Astrocyte of the hippocampus (primary cell): ENCODE measurements around the gene UBQLN2.
"Not testable (repeated sequence)": the region's sequence is repeated elsewhere in the genome, so short reads cannot be mapped to it uniquely, and the experiment has no call there.

Source experiments
- DNase-seq: peaks from one replicate; pipeline ENCODE4 v3.0.0; 2011; ENCODE audit warnings: low read depth, low spot score

Gene UBQLN2

DNA sequence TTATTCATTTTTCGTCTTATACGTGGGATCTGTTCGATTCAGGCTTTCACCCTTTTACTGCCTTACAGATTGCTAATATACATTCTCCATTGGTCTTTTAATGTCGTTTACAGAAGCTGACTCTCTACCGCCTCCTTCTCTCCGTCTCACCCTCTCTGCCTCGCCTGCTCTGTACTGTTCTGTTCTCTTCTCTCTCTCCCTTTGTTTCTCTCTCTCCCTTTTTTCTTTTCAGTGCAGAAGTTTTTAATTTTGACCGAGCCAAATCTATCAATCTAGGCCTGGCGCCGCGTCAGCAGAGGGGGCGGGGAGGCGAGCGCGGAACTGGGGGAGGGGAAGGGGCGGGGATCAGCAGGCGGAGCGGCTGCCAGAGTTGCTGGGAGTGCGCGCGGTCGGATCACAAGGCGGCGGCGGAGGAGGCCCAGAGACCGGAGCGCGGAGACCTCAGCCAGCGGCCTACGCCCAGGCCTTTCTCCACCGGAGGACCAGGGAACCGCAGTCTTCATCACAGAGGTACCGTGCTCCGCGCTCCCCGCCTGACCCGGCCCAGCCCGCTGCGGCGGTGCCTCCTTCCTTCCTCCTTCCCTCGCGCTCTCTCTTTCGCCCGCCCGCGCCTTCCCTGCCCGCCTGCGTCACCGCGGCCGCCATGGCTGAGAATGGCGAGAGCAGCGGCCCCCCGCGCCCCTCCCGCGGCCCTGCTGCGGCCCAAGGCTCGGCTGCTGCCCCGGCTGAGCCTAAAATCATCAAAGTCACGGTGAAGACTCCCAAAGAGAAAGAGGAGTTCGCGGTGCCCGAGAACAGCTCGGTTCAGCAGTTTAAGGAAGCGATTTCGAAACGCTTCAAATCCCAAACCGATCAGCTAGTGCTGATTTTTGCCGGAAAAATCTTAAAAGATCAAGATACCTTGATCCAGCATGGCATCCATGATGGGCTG is at the start of gene UBQLN2:
TSS of gene UBQLN2 (plus strand) at position 397 of the 931 bp plus-strand sequence. CDS start at position 644, 247 bp downstream.
- DNase-seq, result peak; percentile 88

DNA sequence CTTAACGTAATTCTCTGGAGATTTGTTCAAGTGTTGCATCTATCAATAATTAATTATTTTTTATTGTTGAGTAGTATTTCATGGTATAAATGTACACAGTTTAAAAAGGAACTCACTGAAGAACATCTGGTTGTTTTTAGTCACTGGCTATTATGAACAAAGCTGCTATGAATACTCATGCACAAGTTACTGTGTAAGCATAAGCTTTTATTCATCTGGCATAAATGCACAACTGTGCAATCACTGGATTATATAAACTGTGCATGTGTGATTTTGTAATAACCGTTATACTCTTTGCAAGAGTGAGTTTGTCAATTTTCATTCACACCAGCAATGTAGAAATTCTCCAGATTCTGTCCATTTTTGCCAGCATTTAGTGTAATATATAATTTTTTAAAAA is 43.8 kb upstream of the UBQLN2 start:
- DNase-seq, result no peak

DNA sequence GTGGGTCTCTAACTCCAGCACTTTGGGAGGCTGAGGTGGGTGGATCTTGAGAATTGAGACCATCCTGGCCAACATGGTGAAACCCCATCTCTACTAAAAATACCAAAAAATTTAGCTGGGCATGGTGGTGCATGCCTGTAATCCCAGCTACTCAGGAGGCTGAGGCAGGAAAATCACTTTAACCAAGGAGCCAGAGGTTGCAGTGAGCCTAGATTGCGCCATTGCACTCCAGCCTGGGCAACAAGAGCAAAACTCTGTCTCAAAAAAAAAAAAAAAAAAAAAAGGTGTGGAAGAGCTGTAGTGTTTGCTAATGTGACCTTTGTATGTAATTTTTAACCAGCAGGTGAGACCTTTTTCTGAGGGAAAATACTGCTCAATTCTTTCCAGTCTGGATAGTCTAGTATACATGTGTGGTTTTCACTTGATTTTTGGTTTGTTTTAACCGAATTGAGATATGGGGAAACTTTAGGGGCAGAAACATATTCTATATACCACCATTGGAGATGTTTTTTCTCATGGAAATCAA is 33.9 kb upstream of the UBQLN2 start:
- DNase-seq, result not testable (repeated sequence)

DNA sequence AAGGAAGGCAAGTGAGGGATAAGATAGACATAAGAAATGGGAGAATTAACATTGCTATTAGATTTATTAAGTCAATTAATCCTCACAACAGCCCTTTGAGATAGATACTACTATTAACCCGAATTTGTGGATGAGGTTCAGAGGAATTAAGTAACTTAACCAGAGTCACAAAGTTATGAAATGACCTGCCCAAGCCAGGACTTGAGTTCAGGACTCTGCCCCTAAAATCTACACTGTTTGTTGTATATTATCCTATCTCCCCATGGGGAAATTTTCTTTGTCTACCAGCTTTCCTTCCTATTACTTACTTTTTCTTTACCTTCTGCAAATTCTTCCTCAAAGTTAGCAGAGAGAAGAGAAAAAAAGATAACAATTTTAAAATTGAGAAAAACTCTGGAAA is 33.4 kb upstream of the UBQLN2 start:
- no peak for DNase-seq

DNA sequence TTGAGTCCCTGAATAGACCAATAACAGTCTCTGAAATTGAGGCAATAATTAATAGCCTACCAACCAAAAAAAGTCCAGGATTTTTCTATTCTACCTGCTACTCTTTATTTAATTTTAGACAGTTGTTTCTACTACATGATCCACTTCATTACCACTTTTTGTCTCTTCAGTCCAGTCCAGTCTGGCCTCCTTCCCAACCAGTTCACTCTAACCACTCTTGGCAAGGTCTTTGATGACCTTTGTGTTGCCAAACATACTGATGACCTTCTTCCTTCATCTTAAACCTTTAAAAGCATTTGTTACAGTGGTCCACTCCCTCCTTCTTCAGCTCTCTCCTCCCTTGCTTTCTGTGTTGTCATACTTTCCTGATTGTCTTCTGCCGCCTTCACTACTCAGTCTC is 12.8 kb upstream of the UBQLN2 start:
- DNase-seq, result no peak

DNA sequence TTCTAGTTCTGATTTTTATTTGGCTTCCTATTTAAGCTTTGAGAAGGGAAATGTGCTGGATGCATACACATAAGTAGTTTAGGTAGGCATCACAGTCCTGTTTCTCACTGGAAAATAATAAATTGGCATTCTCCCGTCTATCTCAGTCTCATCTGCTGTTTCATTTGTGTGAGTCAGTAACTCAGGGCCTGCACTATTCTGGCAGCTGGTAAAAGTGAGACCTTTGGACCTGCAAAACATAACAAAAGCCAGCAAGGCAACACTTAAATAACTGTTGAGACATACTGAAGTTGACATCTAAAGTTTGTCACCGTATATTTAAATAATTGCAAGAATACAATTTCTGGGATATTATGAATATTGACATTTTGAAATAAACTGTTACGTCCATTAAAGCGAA is 8.6 kb upstream of the UBQLN2 start:
- DNase-seq, result no peak

DNA sequence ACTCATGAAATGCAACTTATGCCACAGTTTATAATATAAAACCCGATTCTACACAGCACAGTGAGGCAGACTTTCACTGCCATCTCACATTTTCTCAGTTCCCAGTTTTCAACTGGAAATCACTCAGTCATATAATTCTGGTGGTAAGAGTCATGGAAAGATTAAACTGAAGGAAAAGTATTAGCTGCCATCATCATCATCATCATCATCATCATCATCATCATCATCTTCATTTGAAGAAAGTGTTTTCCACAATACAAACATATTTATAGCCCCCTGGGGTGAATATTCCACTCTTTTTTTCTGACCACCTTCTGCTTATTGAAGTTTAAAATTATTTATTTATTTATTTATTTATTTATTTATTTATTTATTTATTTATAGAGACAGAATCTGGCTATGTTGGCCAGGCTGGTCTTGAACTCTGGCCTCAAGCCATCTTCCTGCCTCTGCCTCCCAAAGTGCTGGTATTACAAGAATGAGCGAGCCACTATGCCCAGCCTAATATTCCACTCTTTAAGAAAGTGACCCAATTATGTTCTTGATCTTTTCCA is 6.0 kb upstream of the UBQLN2 start:
- DNase-seq, result no peak

DNA sequence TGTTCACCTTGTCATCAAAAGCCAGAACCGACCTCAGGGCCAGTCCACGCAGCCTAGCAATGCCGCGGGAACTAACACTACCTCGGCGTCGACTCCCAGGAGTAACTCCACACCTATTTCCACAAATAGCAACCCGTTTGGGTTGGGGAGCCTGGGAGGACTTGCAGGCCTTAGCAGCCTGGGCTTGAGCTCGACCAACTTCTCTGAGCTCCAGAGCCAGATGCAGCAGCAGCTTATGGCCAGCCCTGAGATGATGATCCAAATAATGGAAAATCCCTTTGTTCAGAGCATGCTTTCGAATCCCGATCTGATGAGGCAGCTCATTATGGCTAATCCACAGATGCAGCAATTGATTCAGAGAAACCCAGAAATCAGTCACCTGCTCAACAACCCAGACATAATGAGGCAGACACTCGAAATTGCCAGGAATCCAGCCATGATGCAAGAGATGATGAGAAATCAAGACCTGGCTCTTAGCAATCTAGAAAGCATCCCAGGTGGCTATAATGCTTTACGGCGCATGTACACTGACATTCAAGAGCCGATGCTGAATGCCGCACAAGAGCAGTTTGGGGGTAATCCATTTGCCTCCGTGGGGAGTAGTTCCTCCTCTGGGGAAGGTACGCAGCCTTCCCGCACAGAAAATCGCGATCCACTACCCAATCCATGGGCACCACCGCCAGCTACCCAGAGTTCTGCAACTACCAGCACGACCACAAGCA is 898 bp downstream of the UBQLN2 start:
- DNase-seq, result peak; percentile 65

DNA sequence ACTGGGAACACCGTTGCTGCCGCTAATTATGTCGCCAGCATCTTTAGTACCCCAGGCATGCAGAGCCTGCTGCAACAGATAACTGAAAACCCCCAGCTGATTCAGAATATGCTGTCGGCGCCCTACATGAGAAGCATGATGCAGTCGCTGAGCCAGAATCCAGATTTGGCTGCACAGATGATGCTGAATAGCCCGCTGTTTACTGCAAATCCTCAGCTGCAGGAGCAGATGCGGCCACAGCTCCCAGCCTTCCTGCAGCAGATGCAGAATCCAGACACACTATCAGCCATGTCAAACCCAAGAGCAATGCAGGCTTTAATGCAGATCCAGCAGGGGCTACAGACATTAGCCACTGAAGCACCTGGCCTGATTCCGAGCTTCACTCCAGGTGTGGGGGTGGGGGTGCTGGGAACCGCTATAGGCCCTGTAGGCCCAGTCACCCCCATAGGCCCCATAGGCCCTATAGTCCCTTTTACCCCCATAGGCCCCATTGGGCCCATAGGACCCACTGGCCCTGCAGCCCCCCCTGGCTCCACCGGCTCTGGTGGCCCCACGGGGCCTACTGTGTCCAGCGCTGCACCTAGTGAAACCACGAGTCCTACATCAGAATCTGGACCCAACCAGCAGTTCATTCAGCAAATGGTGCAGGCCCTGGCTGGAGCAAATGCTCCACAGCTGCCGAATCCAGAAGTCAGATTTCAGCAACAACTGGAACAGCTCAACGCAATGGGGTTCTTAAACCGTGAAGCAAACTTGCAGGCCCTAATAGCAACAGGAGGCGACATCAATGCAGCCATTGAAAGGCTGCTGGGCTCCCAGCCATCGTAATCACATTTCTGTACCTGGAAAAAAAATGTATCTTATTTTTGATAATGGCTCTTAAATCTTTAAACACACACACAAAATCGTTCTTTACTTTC is 1.8 kb downstream of the UBQLN2 start:
- DNase-seq, result peak; percentile 1

DNA sequence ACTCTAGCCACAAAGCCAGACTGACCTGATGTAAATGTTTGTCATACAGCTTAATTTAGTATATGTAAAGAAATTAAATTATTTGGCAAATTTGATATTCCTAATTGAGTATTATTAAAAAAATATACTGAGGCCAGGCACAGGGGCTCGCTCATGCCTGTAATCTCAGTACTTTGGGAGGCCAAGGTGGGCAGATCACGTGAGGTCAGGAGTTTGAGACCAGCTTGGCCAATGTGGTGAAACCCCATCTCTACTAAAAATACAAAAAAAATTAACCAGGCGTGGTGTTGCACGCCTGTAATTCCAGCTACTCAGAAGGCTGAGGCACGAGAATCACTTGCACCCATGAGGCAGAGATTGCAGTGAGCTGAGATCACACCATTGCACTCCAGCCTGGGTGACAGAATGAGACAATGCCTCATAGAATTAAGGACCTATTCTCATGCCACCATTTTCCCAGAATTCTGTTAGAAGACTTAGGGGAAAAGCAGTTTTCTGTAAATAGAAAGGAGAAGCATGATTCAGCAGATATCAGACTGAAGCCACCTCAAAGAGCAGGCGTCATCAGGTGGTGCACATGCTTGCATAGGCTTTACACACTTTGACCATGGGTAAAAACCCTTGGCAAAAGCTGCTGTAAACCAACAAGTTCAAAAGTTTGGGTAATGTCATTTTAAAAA is 6.1 kb downstream of the UBQLN2 start:
- DNase-seq, result no peak

DNA sequence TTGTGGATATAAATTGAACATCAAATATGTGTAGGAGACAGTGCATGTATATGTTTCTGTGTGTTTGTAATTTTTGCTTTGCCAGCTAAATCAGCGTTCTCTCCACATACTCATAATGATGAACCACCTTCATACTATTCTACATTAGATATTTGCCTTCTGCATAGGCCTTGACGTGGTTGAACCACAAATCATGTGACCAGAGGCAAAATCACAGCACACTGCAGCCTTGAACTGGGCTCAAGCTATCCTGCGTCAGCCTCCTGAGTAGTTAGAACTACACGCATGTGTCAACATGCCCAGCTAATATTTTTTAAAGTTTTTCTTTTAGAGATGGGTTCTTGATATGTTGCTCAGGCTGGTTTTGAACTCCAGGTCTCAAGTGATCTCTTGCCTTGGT is 9.5 kb downstream of the UBQLN2 start:
- no peak for DNase-seq

DNA sequence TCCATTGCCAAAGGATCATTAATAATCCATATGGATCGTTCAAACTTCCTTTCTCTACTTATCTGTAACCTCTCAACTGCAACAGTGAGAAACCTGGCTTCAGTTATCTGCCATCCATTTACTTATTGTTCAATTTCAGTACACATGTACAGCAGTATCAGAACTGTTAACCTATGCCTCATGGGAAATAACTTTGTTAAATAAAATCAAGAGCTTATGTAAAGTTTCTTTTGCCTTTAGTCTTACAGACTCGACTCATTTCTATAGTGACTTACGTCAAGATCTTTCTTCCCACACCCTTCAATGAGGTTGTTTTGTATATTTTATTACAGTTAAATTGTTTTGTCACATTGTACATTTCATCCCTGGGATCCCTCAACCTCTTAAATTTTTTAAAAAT is 11.4 kb downstream of the UBQLN2 start:
- no peak for DNase-seq

DNA sequence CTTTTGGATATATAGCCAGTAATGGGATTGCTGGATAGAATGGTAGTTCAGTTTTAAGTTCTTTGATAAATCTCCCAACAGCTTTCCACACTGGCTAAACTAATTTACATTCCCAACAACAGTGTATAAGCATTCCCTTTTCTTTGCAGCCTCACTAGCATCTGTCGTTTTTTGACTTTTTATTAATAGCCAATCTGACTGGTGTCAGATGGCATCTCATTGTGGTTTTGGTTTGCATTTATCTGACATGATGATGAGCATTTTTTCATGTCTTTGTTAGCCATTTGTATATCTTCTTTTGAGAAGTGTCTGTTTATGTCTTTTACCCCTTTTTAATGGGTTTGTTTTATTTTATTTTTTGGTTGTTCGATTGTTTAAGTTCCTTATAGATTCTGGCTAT is 13.3 kb downstream of the UBQLN2 start:
- no peak for DNase-seq

DNA sequence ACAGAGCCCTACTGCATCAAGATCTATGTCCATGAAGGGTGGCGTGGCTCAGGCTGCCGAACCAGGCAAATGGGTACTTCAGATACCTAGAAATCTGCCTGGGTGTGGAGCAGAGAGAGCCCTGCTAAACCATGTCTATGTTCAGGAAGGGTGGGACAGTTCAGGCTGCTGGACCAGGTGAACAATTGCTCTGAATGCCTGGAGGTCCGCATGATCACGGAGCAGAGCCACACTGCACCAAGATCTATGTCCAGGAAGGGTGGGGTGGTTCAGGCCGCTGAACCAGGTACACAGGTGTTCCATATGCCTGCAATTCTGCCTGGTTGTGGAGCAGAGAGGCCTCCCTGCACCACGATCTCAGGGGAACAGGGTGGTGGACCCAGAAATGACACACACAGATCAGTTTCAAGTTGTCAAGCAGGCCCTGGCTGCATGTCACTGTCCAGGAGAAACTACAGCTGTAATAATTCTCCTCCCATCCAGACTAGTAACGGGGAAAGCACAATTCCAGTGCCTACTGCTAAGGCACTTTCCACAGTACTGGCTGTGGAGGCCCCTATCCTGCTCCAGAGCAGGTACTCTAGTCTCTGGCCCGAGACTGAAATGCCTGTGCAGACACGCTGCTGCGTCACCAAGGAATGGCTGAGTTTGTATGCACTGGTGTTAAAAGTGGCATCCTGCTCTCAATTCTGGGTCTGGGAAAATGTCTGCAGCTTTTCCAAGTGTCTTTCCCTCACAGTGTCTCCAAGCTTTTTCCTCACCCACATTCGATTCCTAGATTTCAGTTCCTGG is 25.2 kb downstream of the UBQLN2 start:
- DNase-seq, result no peak

DNA sequence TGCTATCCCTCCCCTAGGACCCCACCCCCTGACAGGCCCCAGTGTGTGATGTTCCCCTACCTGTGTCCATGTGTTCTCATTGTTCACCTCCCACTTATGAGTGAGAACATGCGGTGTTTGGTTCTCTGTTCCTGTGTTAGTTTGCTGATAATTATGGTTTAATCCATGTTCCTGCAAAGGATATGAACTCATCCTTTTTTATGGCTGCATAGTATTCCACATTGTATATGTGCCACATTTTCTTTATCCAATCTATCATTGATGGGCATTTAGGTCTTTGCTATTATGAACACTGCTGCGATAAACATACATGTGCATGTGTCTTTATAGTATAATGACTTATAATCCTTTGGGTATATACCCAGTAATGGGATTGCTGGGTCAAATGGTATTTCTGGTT is 28.4 kb downstream of the UBQLN2 start:
- not testable (repeated sequence) for DNase-seq

DNA sequence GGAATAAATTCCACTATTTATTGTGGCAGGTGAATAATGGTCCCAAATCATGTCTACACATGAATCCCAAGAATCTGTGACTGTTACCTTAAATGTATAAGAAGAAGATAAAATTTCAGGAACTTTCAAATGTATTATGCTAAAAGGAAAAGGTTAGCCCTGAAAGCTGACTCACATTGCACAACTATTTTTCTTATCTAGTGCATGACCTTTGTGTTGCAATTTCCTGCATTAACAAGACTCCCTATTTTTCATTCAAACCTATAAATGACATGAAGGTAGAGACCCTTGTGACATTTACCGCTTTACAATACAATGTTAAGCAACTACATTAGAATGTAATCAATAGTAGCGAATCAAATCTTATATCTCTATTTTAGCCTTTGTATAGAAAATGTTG is 36.7 kb downstream of the UBQLN2 start:
- DNase-seq, result no peak

DNA sequence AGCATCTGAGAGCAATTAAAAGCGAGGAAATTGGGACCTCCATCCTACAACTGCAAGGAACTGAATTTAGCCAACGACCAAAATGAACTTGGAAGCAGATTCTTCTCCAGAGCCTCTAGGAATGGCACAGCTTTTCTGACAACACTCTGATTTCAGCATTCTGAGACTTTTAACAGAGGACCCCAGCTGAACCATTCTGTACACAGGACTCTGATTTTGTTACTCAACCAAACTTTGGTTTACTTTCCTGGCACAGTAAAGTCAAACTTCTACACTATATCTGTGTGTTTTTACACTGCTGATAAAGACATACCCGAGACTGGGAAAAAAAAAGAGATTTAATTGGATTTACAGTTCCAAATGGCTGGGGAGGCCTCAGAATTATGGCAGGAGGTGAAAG is 37.6 kb downstream of the UBQLN2 start:
- DNase-seq, result no peak

DNA sequence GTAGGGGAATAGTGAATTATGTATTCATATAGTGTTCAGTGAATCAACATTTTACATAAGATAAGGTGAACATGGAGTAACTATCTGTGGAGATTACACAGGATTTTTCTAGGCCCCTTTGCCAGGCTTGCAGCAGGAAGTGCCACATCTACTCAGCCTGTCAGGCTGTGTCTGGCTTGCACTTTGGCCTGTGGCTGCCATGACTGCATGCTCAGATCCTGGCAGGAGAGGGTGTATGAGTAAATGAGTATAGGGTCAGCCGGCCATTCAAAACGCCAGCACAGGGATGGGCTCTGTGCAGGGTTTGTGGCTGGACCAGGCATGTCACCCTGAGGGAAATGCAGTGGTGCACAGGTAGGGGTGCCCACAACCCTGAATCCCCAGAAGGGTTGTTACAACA is 51.9 kb downstream of the UBQLN2 start:
- no peak for DNase-seq
